HepG2 (cell line): ENCODE results near the gene AMDHD1. TPM values are rescaled to one million over a fixed set of nuclear protein-coding genes. Genes with fewer than 3 reads are reported as not detected.

ENCODE experiments used
- BCL6 ChIP-seq: IDR thresholded peaks from 2 replicates; pipeline ENCODE4 v1.6.1; 2016; ENCODE audit warnings: missing genetic modification reagents, missing compliant biosample characterization
- DPF2 ChIP-seq: sonication (generic); formaldehyde crosslinking; IDR thresholded peaks from 2 replicates; pipeline ENCODE4 v1.4.0; 2020; ENCODE audit warnings: mild to moderate bottlenecking, low read depth, missing genetic modification reagents, borderline replicate concordance
- GATAD2A ChIP-seq: IDR thresholded peaks from 2 replicates; pipeline ENCODE4 v1.6.1; 2016
- HCFC1 ChIP-seq: fragments of 150-350 bp; IDR thresholded peaks from 2 replicates; pipeline ENCODE4 v1.6.1; 2014; ENCODE audit warnings: low read depth, low read length
- HDAC2 ChIP-seq: sonication (generic); formaldehyde crosslinking; IDR thresholded peaks from 2 replicates; pipeline ENCODE4 v1.4.0; 2020; ENCODE audit warnings: missing genetic modification reagents
- HNF4A ChIP-seq: sonication (generic); formaldehyde crosslinking; IDR thresholded peaks from 2 replicates; pipeline ENCODE4 v1.4.0; 2020; ENCODE audit warnings: missing genetic modification reagents
- IRF2 ChIP-seq: IDR thresholded peaks from 2 replicates; pipeline ENCODE4 v1.6.1; 2018; ENCODE audit warnings: missing genetic modification reagents, missing compliant biosample characterization
- ISX ChIP-seq: sonication (generic); formaldehyde crosslinking; conservative IDR thresholded peaks from 2 replicates; pipeline ENCODE4 v1.5.0; 2020; ENCODE audit warnings: missing genetic modification reagents
- LCORL ChIP-seq, 2 experiments: fragments of 450-650 bp in 1 of 2; sonication (generic) in 1 of 2; formaldehyde crosslinking in 1 of 2; IDR thresholded peaks; 2 replicates each; pipeline versions ENCODE4 v1.5.0 to v1.6.1; 2017 to 2020; ENCODE audit warnings: antibody characterized with exemption in 1 of 2, missing genetic modification reagents in 1 of 2
- MED1 ChIP-seq: sonication (generic); formaldehyde crosslinking; IDR thresholded peaks from 2 replicates; pipeline ENCODE4 v1.4.0; 2020; ENCODE audit warnings: missing genetic modification reagents
- PHF8 ChIP-seq: sonication (generic); formaldehyde crosslinking; IDR thresholded peaks from 2 replicates; pipeline ENCODE4 v1.5.0; 2020; ENCODE audit warnings: missing genetic modification reagents
- RAD21 ChIP-seq: fragments of 450-650 bp; formaldehyde crosslinking; IDR thresholded peaks from 2 replicates; pipeline ENCODE4 v1.5.0; 2020; ENCODE audit warnings: mild to moderate bottlenecking
- SKI ChIP-seq: fragments of 450-650 bp; IDR thresholded peaks from one replicate; pipeline ENCODE4 v1.6.1; 2018; ENCODE audit warnings: mild to moderate bottlenecking; ENCODE audit not compliant: partially characterized antibody
- XRCC5 ChIP-seq: fragments of 200-400 bp; formaldehyde crosslinking; optimal IDR thresholded peaks from 2 replicates; pipeline ENCODE3; 2017; ENCODE audit warnings: mild to moderate bottlenecking, low read length
- ZBTB20 ChIP-seq: sonication (generic); formaldehyde crosslinking; IDR thresholded peaks from 2 replicates; pipeline ENCODE4 v1.8.1; 2023; ENCODE audit warnings: missing genetic modification reagents, low read depth, mild to moderate bottlenecking, borderline replicate concordance
- ZNF564 ChIP-seq: sonication (generic); formaldehyde crosslinking; IDR thresholded peaks from 2 replicates; pipeline ENCODE4 v1.8.1; 2023; ENCODE audit warnings: mild to moderate bottlenecking, missing genetic modification reagents
- polyA plus RNA-seq, 8 experiments: library from polyadenylated mRNA; depleted of rRNA in 3 of 8; stranded (reverse) in 7 of 8; unstranded in 1 of 8; fragments of >200 nt; fragmentation: Illumina TruSeq in 4 of 8; extraction: Trizol in 4 of 8; gene quantifications; 2 replicates each; pipeline versions ENCODE4 v1.2.1 to v1.2.3, GENCODE V29; 2011 to 2016; ENCODE audit warnings: low read depth in 4 of 8, missing spikeins in 1 of 8, mixed read lengths in 1 of 8; ENCODE audit not compliant: insufficient read depth in 1 of 8
- total RNA-seq, 5 experiments: library from RNA; depleted of rRNA; stranded (reverse); fragments of >200 nt; fragmentation: Illumina TruSeq; extraction: Trizol; gene quantifications; 2 replicates each; pipeline ENCODE4 v1.2.3, GENCODE V29; 2016; ENCODE audit warnings: low read depth in 1 of 5
- TF ChIP-seq, protein P1 (sequence below): sonication (generic); formaldehyde crosslinking; conservative IDR thresholded peaks from 2 replicates; pipeline ENCODE4 v1.4.0; 2020; ENCODE audit warnings: missing genetic modification reagents
- TF ChIP-seq, protein P2 (sequence below): sonication (generic); formaldehyde crosslinking; IDR thresholded peaks from 2 replicates; pipeline ENCODE4 v1.5.0; 2020; ENCODE audit warnings: missing genetic modification reagents
- TF ChIP-seq, protein P3 (sequence below): sonication (generic); formaldehyde crosslinking; IDR thresholded peaks from 2 replicates; pipeline ENCODE4 v1.4.0; 2020; ENCODE audit warnings: mild to moderate bottlenecking, missing genetic modification reagents
- TF ChIP-seq, protein P4 (sequence below): sonication (generic); formaldehyde crosslinking; IDR thresholded peaks from 2 replicates; pipeline ENCODE4 v1.4.0; 2020; ENCODE audit warnings: mild to moderate bottlenecking, missing genetic modification reagents
- TF ChIP-seq, protein P5 (sequence below): sonication (generic); formaldehyde crosslinking; IDR thresholded peaks from 2 replicates; pipeline ENCODE4 v1.8.0; 2022; ENCODE audit warnings: missing genetic modification reagents, low read depth, mild to moderate bottlenecking, borderline replicate concordance
- TF ChIP-seq, protein P6 (sequence below): sonication (generic); formaldehyde crosslinking; IDR thresholded peaks from 2 replicates; pipeline ENCODE4 v1.5.1; 2020; ENCODE audit warnings: missing genetic modification reagents, mild to moderate bottlenecking, borderline replicate concordance
- TF ChIP-seq, protein P7 (sequence below): sonication (generic); formaldehyde crosslinking; IDR thresholded peaks from 2 replicates; pipeline ENCODE4 v1.4.0; 2020; ENCODE audit warnings: mild to moderate bottlenecking, missing genetic modification reagents

AMDHD1 gene
- total and polyA plus RNA-seq, 2 of the 13 experiments (the other 11 are each of a cell fraction or from before 2014, with no cell fraction given) = 6.5 to 29.6 TPM

DNA sequence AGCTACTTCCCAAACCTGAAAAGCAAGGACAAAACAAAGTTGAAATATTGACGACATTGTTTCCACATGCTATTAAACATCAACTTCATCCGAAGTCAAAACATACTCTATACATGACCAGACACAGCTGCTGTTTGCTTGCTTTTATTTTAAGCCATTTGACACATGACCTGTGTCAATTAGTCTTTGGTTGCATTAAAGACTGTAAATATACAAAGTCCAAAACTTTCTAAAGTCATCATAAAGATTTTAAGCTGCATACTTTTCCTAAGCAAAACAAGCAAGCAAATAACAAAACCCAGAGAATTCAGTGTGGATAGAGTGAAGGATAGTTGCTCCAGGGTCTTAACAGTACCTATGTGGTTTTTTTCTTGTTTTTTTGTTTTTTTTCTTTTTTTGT lies 31.2 kb downstream of the AMDHD1 start (continued):
- TF ChIP-seq ZNF564 (CRISPR knock-in tag) (no peak), HCFC1 (no peak), LCORL (IDR thresholded peaks at IDR 0.05) (peak; percentile 51; the same call in 1 of the 2 replicates), LCORL (CRISPR knock-in tag; IDR thresholded peaks at IDR 0.05) (peak; percentile 70; the same call in 1 of the 2 replicates), HNF4A (CRISPR knock-in tag) (peak; percentile 97), MED1 (CRISPR knock-in tag) (peak; percentile 98), IRF2 (CRISPR knock-in tag) (peak; percentile 78), XRCC5 (no peak), ZBTB20 (CRISPR knock-in tag) (peak; percentile 97; the same call in 1 of the 2 replicates), SKI (peak; percentile 93), ISX (CRISPR knock-in tag) (no peak), PHF8 (CRISPR knock-in tag) (0 out of 2 replicates have a peak, but pooled peaks have one; percentile 23), RAD21 (no peak), DPF2 (CRISPR knock-in tag) (peak; percentile 83; the same call in 1 of the 2 replicates), BCL6 (peak; percentile 100), GATAD2A (CRISPR knock-in tag) (peak; percentile 96), HDAC2 (CRISPR knock-in tag) (peak; percentile 86; the same call in 1 of the 2 replicates)
- TF ChIP-seq, protein P1, sequence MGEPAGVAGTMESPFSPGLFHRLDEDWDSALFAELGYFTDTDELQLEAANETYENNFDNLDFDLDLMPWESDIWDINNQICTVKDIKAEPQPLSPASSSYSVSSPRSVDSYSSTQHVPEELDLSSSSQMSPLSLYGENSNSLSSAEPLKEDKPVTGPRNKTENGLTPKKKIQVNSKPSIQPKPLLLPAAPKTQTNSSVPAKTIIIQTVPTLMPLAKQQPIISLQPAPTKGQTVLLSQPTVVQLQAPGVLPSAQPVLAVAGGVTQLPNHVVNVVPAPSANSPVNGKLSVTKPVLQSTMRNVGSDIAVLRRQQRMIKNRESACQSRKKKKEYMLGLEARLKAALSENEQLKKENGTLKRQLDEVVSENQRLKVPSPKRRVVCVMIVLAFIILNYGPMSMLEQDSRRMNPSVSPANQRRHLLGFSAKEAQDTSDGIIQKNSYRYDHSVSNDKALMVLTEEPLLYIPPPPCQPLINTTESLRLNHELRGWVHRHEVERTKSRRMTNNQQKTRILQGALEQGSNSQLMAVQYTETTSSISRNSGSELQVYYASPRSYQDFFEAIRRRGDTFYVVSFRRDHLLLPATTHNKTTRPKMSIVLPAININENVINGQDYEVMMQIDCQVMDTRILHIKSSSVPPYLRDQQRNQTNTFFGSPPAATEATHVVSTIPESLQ = no peak
- TF ChIP-seq, protein P2, sequence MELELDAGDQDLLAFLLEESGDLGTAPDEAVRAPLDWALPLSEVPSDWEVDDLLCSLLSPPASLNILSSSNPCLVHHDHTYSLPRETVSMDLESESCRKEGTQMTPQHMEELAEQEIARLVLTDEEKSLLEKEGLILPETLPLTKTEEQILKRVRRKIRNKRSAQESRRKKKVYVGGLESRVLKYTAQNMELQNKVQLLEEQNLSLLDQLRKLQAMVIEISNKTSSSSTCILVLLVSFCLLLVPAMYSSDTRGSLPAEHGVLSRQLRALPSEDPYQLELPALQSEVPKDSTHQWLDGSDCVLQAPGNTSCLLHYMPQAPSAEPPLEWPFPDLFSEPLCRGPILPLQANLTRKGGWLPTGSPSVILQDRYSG = no peak
- TF ChIP-seq, protein P3, sequence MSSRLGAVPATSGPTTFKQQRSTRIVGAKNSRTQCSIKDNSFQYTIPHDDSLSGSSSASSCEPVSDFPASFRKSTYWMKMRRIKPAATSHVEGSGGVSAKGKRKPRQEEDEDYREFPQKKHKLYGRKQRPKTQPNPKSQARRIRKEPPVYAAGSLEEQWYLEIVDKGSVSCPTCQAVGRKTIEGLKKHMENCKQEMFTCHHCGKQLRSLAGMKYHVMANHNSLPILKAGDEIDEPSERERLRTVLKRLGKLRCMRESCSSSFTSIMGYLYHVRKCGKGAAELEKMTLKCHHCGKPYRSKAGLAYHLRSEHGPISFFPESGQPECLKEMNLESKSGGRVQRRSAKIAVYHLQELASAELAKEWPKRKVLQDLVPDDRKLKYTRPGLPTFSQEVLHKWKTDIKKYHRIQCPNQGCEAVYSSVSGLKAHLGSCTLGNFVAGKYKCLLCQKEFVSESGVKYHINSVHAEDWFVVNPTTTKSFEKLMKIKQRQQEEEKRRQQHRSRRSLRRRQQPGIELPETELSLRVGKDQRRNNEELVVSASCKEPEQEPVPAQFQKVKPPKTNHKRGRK (CRISPR knock-in tag) = no peak
- TF ChIP-seq, protein P4, sequence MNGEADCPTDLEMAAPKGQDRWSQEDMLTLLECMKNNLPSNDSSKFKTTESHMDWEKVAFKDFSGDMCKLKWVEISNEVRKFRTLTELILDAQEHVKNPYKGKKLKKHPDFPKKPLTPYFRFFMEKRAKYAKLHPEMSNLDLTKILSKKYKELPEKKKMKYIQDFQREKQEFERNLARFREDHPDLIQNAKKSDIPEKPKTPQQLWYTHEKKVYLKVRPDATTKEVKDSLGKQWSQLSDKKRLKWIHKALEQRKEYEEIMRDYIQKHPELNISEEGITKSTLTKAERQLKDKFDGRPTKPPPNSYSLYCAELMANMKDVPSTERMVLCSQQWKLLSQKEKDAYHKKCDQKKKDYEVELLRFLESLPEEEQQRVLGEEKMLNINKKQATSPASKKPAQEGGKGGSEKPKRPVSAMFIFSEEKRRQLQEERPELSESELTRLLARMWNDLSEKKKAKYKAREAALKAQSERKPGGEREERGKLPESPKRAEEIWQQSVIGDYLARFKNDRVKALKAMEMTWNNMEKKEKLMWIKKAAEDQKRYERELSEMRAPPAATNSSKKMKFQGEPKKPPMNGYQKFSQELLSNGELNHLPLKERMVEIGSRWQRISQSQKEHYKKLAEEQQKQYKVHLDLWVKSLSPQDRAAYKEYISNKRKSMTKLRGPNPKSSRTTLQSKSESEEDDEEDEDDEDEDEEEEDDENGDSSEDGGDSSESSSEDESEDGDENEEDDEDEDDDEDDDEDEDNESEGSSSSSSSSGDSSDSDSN (CRISPR knock-in tag) = no peak
- TF ChIP-seq, protein P5, sequence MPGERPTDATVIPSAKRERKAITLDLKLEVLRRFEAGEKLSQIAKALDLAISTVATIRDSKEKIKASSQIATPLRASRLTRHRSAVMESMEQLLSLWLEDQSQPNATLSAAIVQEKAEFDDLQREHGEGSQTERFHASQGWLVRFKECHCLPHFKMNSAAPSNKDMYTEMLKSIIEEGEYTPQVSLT (CRISPR knock-in tag) = no peak
- TF ChIP-seq, protein P6, sequence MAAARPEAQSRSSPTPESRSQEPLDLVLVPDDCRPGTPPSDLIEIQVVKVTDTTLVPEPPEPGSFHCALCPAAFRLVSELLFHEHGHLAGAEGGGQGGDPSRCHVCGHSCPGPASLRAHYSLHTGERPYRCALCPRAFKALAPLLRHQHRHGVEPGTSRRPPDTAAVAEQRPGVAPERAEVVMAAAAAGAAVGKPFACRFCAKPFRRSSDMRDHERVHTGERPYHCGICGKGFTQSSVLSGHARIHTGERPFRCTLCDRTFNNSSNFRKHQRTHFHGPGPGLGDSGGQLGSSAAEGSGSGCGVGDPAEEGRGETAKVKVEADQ (CRISPR knock-in tag) = no peak
- TF ChIP-seq, protein P7, sequence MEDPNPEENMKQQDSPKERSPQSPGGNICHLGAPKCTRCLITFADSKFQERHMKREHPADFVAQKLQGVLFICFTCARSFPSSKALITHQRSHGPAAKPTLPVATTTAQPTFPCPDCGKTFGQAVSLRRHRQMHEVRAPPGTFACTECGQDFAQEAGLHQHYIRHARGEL (CRISPR knock-in tag) = no peak
